GM12873 (cell line): Measurements from ENCODE around the gene FBXO15.

Experiments used
- TF ChIP-seq, protein P1 (sequence below): IDR thresholded peaks from 2 replicates; pipeline ENCODE4 v1.5.1; 2012; ENCODE audit warnings: low read depth, mild to moderate bottlenecking, moderate library complexity, low read length, control low read depth; ENCODE audit not compliant: insufficient read depth; ENCODE audit errors: missing control alignments

The FBXO15 gene

DNA sequence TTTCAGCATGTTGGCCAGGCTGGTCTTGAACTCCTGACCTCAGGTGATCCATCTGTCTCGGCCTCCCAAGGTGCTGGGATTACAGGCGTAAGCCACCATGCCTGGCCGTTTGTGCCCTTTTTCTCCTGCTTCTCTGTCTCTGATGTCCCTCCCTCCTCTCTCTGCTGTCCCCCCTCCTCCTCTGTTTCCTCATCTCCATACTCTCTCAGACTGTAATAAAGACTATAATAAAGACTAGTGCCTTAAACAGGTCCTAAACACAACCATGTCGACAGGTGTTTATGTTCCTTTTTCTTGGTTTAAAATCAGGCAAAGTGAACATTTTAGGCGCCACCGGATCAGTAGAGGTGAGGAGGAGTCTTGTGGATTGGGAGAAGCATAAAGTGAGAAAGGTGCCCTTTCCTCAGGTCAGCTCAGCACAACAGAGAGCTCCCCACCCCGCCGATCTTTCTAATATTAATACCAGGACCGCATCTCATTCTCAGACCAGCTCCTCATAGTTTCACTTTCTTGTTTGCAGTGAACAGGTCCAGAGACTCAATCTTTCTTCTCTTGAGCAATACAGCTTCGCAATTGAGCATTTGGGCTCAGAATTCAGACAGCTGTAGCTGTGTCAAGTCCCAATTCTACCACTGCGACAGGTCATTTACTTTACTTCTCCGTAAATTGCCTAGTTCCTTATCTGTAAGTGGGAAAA lies 24.4 kb upstream of the FBXO15 start:
- TF ChIP-seq, protein P1, sequence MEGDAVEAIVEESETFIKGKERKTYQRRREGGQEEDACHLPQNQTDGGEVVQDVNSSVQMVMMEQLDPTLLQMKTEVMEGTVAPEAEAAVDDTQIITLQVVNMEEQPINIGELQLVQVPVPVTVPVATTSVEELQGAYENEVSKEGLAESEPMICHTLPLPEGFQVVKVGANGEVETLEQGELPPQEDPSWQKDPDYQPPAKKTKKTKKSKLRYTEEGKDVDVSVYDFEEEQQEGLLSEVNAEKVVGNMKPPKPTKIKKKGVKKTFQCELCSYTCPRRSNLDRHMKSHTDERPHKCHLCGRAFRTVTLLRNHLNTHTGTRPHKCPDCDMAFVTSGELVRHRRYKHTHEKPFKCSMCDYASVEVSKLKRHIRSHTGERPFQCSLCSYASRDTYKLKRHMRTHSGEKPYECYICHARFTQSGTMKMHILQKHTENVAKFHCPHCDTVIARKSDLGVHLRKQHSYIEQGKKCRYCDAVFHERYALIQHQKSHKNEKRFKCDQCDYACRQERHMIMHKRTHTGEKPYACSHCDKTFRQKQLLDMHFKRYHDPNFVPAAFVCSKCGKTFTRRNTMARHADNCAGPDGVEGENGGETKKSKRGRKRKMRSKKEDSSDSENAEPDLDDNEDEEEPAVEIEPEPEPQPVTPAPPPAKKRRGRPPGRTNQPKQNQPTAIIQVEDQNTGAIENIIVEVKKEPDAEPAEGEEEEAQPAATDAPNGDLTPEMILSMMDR: no peak

DNA sequence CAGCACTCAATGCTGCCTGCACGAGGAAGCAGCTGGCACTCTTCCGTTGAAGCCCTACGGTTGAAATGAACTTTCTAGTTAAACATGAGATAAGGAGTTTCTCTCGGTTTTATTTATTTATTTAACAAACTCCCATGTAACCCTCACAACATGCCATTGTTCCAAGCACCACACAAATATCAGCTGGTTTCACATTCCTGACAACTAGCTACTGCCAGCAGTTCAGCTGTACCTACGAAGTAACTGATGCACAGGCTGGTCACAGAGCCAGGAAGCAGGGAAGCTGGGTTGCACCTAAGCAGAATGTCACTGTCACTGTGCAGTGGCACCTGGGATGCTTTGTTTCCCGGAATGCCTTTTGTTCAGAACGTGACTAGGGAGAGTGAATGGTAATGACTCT lies 18.8 kb upstream of the FBXO15 start:
- TF ChIP-seq, protein P1: no peak

GRCh38 chr18:74163019-74163660 lies 15.5 kb upstream of the FBXO15 start:
- TF ChIP-seq, protein P1: no peak

GRCh38 chr18:74155276-74155675 lies 7.6 kb upstream of the FBXO15 start:
- TF ChIP-seq, protein P1: no peak

DNA sequence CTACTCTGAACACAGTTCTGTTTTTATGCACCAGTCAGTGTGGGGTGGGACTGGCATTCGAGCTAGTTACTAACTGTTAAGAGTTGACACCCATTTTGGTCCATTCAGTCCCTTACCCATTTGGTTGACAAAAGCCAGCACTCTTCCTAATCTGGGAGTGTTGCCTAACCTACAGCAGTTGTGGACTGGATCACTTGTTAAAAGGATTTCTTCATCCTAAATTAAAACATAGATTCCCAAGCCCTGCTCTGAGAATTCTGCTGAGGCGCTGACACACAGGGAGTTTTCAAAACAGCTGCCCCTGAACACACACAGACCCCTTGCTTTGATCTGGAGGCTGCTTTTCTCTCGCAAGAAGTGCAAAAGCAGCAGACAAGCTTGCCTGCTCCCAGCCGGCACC lies 7.1 kb upstream of the FBXO15 start:
- TF ChIP-seq, protein P1: no peak

DNA sequence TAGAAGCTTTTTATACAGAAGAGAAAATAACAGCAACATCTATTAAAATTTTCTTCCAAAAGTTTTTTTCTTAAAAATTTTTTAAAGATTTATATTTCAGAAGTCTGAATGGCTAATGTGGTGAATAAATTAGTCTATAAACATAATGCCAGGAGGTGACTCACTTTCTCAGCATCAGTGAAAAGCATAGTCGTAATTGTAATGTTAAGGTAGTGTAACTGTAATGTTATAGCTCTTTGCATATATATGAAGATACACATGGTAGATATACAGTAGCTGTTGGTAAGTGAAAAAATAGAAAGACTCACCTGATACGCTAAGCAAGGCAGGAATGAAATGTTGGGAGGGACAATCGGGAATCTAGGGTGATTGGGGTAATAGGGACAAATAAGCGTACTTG lies 6.2 kb upstream of the FBXO15 start:
- TF ChIP-seq, protein P1: no peak

DNA sequence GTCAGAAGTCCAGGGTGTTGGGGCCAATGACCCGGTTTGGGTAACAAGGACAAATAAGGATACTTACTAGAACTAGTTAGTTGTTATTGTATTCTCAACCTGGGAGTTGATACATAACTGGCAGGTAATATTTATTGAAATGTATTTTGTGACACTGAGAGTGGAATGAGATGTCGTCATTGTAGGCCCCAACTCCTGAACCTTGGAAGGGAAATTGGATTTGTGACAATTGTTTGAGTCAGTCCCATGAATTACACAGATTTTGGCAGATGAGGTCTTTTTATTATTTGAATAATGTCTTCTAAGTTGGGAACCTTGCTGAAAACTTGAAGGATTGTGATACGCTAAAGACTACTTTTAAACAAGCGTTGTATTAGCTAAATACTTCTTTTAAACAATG lies 5.7 kb upstream of the FBXO15 start:
- TF ChIP-seq, protein P1: no peak
